Hematopoietic multipotent progenitor cell treated with erythropoietin and hydrocortisone succinate and interleukin-3 and kit ligand, for 17 days (in vitro differentiated cells): Measurements from ENCODE around the gene SPRED3.

Experiments
- DNase-seq: peaks from one replicate; pipeline ENCODE4 v3.0.0-alpha.2; 2015; ENCODE audit warnings: low spot score

SPRED3 gene

GRCh38 chr19:38373907-38374331 lies 14.6 kb upstream of the SPRED3 start:
- no peak for DNase-seq

- peak; percentile 99 for DNase-seq
Observed at GRCh38 chr19:38374332-38375097, 14.0 kb upstream of the SPRED3 start, which contains the start of gene PSMD8. TSS of gene PSMD8 (plus strand) at chr19:38374571. CDS start at chr19:38374602, 31 bp downstream.

- no peak for DNase-seq
Observed at GRCh38 chr19:38375098-38375493, 13.4 kb upstream of the SPRED3 start.

GRCh38 chr19:38375748-38376147 lies 12.7 kb upstream of the SPRED3 start:
- no peak for DNase-seq

- no peak for DNase-seq
Observed at GRCh38 chr19:38376576-38376975, 11.9 kb upstream of the SPRED3 start.

GRCh38 chr19:38377052-38377451 lies 11.4 kb upstream of the SPRED3 start:
- DNase-seq = no peak

GRCh38 chr19:38378866-38379265 lies 9.6 kb upstream of the SPRED3 start:
- no peak for DNase-seq

GRCh38 chr19:38381138-38381537 lies 7.4 kb upstream of the SPRED3 start:
- DNase-seq = no peak

GRCh38 chr19:38383184-38383583 lies 5.3 kb upstream of the SPRED3 start:
- DNase-seq = no peak

- no peak for DNase-seq
Observed at GRCh38 chr19:38383743-38384142, 4.8 kb upstream of the SPRED3 start.

- peak; percentile 35 for DNase-seq
Observed at GRCh38 chr19:38384209-38385027, 4.1 kb upstream of the SPRED3 start.

- no peak for DNase-seq
Observed at GRCh38 chr19:38385057-38385803, 3.3 kb upstream of the SPRED3 start.

- DNase-seq = no peak
Observed at GRCh38 chr19:38385804-38386257, 2.7 kb upstream of the SPRED3 start.

GRCh38 chr19:38386300-38386970 lies 2.1 kb upstream of the SPRED3 start:
- no peak for DNase-seq

- no peak for DNase-seq
Observed at GRCh38 chr19:38386971-38387549, 1.4 kb upstream of the SPRED3 start.

GRCh38 chr19:38387550-38388348 lies 748 bp upstream of the SPRED3 start, which contains the start of gene GGN:
TSS of gene GGN (minus strand) at chr19:38388034. CDS start at chr19:38387261, 773 bp downstream.
- DNase-seq = peak; percentile 74

- DNase-seq = no peak
Observed at GRCh38 chr19:38389101-38389925, 816 bp downstream of the SPRED3 start.

- DNase-seq = no peak
Observed at GRCh38 chr19:38389957-38390924, 1.7 kb downstream of the SPRED3 start.
